Upper lobe of left lung (tissue), 6 donors: Measurements from ENCODE around the gene UBE2M. TPM values are rescaled to one million over a fixed set of nuclear protein-coding genes. Genes with fewer than 3 reads are reported as not detected.
"Not testable (repeated sequence)": the region's sequence is repeated elsewhere in the genome, so short reads cannot be mapped to it uniquely, and the experiment has no call there.

Experiments
- ATAC-seq, 2 donors: fragments of 200-7000 bp; cut with Tn5 transposase; one replicate each; pipeline ENCODE4 v1.9.1; 2022; ENCODE audit warnings: mild to moderate bottlenecking in 2 of 2, moderate library complexity in 2 of 2; ENCODE audit not compliant: low FRiP score in 2 of 2
- DNase-seq, 2 donors: peaks; one replicate each; pipeline ENCODE4 v3.0.0-alpha.2; 2019 to 2020
- H3K27ac ChIP-seq, 4 donors: fragments of 200-600 bp; sonication (generic); one replicate each; pipeline ENCODE4 v1.5.1; 2016 to 2019
- H3K27me3 ChIP-seq, 4 donors: fragments of 200-600 bp; sonication (generic); one replicate each; pipeline ENCODE4 v1.5.1; 2017 to 2019
- H3K36me3 ChIP-seq, 4 donors: fragments of 200-600 bp; sonication (generic); one replicate each; pipeline ENCODE4 v1.5.1; 2016 to 2019
- H3K4me1 ChIP-seq, 4 donors: fragments of 200-600 bp; sonication (generic); one replicate each; pipeline ENCODE4 v1.5.1; 2018 to 2019
- H3K4me3 ChIP-seq, 4 donors: fragments of 200-600 bp; sonication (generic); one replicate each; pipeline ENCODE4 v1.5.1; 2017 to 2019; ENCODE audit warnings: mild to moderate bottlenecking in 2 of 4, moderate library complexity in 1 of 4
- H3K9me3 ChIP-seq, 4 donors: fragments of 200-600 bp; sonication (generic); one replicate each; pipeline ENCODE4 v1.5.1; 2018 to 2019
- CTCF ChIP-seq, 6 experiments: fragments of 450-650 bp in 4 of 6; fragments of 200-600 bp in 2 of 6; sonication (generic) in 2 of 6; IDR thresholded peaks; one replicate each; pipeline ENCODE4 v1.5.1; 2016 to 2019; ENCODE audit warnings: antibody characterized with exemption in 6 of 6
- EP300 ChIP-seq, 4 donors: sonication (generic); formaldehyde crosslinking; IDR thresholded peaks; one replicate each; pipeline ENCODE4 v1.5.1; 2017; ENCODE audit warnings: antibody characterized with exemption in 4 of 4, control low read depth in 2 of 4
- POLR2A ChIP-seq, 4 donors: fragments of 450-650 bp; IDR thresholded peaks; one replicate each; pipeline ENCODE4 v1.5.1; 2016 to 2017; ENCODE audit warnings: antibody characterized with exemption in 4 of 4, mild to moderate bottlenecking in 2 of 4
- POLR2AphosphoS5 ChIP-seq, 2 donors: sonication (generic); formaldehyde crosslinking; IDR thresholded peaks; one replicate each; pipeline ENCODE4 v1.5.1; 2017; ENCODE audit warnings: antibody characterized with exemption in 2 of 2
- WGBS, 2 donors: methylation state at CpG; one replicate each; pipeline ENCODE4 v1.1.5; 2017 to 2018; 5-methylcytosine and 5-hydroxymethylcytosine counted together
- total RNA-seq, 6 donors: library from RNA; depleted of rRNA in 4 of 6; stranded (reverse); fragments of >200 nt in 4 of 6; gene quantifications; one replicate each; pipeline versions ENCODE4 v1.1.0 to v1.2.1, GENCODE V29; 2016 to 2021
- donor health status: DM: no; HTN: no; CAD: no; lungs with moderate emphysema.
- donor health status: DM: no; HTN: yes; CAD: no; lungs with severe emphysema.

Gene UBE2M
- total RNA-seq, 6 donors from 2014 or later: 33.0 to 53.9 (median 41.6) TPM

GRCh38 chr19:58578012-58578925 lies 19.9 kb upstream of the UBE2M start:
- no peaks in the 10 kb centered on the region for H3K9me3 ChIP-seq
- TF ChIP-seq CTCF (IDR thresholded peaks at IDR 0.05): no peak
- DNase-seq (peak in 1 of 2 donors; percentile 12), ATAC-seq (no peak)
- H3K4me3 ChIP-seq: no peak overlapping the region
- WGBS, 2 donors: 91 to 94% methylated on average over 10 to 11 of the region's 11 CpGs
- H3K27me3 ChIP-seq: no peaks in the 10 kb centered on the region
- no peak overlapping the region for H3K27ac ChIP-seq
- H3K36me3 ChIP-seq: peaks cover 0 to 19% (median 15%) of the 10 kb centered on the region in 4 donors
- peaks cover 26 to 39% (median 30%) of the 10 kb centered on the region in 4 donors for H3K4me1 ChIP-seq

GRCh38 chr19:58577581-58577980 lies 19.2 kb upstream of the UBE2M start:
- H3K4me1 ChIP-seq: peaks cover 27 to 39% (median 30%) of the 10 kb centered on the region in 4 donors
- H3K9me3 ChIP-seq, DNase-seq, H3K27ac ChIP-seq, H3K4me3 ChIP-seq, H3K27me3 ChIP-seq, ATAC-seq: not testable (repeated sequence)
- H3K36me3 ChIP-seq: peaks cover 0 to 12% (median 9%) of the 10 kb centered on the region in 4 donors
- 94 to 100% methylated on average over 2 of the region's 2 CpGs for WGBS, 2 donors

- Histone ChIP-seq H3K4me1 (peaks cover 22 to 46% (median 29%) of the 10 kb centered on the region in 4 donors), H3K9me3 (no peaks in the 10 kb centered on the region), H3K27ac (peak overlapping the region; percentile 88 to 94 (median 93)), H3K27me3 (no peaks in the 10 kb centered on the region), H3K36me3 (peaks cover 0 to 7% (median 7%) of the 10 kb centered on the region in 4 donors), H3K4me3 (peak overlapping the region; percentile 73 to 97 (median 90))
- WGBS, 2 donors: 0% methylated on average over 14 to 38 of the region's 66 CpGs
- DNase-seq (peak; percentile 95 to 96), ATAC-seq (peak; percentile 84)
- TF ChIP-seq CTCF (IDR thresholded peaks at IDR 0.05) (peak in 3 of 6 experiments; percentile 8 to 28 (median 24)), EP300 (IDR thresholded peaks at IDR 0.05) (no peak), POLR2A (IDR thresholded peaks at IDR 0.05) (peak in 2 of 4 donors; percentile 76 to 79), POLR2AphosphoS5 (IDR thresholded peaks at IDR 0.05) (peak; percentile 69 to 73)
These were observed 17.0 kb upstream of the UBE2M start for GRCh38 chr19:58575183-58576041.

GRCh38 chr19:58573658-58574164 lies 15.3 kb upstream of the UBE2M start:
- Histone ChIP-seq H3K4me3 (peak overlapping the region; percentile 26 to 86 (median 68)), H3K27me3 (no peaks in the 10 kb centered on the region), H3K4me1 (peaks cover 22 to 46% (median 29%) of the 10 kb centered on the region in 4 donors), H3K9me3 (no peaks in the 10 kb centered on the region), H3K36me3 (peaks cover 0 to 23% (median 22%) of the 10 kb centered on the region in 4 donors), H3K27ac (peak overlapping the region; percentile 91 to 99 (median 94))
- TF ChIP-seq EP300 (IDR thresholded peaks at IDR 0.05): no peak
- no peak for TF ChIP-seq POLR2AphosphoS5 (IDR thresholded peaks at IDR 0.05)
- TF ChIP-seq POLR2A (IDR thresholded peaks at IDR 0.05): no peak
- no peak for TF ChIP-seq CTCF (IDR thresholded peaks at IDR 0.05)
- DNase-seq (no peak), ATAC-seq (no peak)
- WGBS, 2 donors: 2% methylated on average over 20 of the region's 20 CpGs
